ENCODE measurements around the gene ALK.

Gene ALK

GRCh38 chr2:29143657-29144056 is 777.7 kb downstream of the ALK start:
- H3K27ac ChIP-seq: no peak overlapping the region
- TF ChIP-seq CTCF (conservative IDR thresholded peaks at IDR 0.05) (no peak), ZFX (IDR thresholded peaks at IDR 0.05) (no peak)
